ENCODE data around the gene MED19.

DNA sequence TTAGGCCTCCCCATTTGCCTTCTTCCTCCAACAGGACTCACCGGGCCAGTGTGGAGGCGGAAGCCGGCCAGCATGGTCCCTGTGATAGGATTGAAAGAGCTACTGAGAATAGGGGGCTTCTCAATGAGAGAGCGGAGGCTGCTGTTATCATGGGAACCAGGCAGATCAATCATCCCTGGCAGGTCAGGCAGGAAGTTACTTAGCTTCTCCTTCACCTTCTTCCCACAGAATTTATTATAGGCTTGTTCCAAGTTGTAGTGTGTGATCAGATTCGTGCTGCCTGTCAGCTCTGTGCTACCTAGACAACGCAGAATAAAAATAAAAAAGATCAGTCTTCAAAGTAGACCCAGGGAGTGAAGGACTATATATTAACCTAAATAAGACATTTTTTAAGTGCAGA is 7.1 kb downstream of the MED19 start:
- TF ChIP-seq, protein P1, sequence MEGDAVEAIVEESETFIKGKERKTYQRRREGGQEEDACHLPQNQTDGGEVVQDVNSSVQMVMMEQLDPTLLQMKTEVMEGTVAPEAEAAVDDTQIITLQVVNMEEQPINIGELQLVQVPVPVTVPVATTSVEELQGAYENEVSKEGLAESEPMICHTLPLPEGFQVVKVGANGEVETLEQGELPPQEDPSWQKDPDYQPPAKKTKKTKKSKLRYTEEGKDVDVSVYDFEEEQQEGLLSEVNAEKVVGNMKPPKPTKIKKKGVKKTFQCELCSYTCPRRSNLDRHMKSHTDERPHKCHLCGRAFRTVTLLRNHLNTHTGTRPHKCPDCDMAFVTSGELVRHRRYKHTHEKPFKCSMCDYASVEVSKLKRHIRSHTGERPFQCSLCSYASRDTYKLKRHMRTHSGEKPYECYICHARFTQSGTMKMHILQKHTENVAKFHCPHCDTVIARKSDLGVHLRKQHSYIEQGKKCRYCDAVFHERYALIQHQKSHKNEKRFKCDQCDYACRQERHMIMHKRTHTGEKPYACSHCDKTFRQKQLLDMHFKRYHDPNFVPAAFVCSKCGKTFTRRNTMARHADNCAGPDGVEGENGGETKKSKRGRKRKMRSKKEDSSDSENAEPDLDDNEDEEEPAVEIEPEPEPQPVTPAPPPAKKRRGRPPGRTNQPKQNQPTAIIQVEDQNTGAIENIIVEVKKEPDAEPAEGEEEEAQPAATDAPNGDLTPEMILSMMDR (conservative IDR thresholded peaks at IDR 0.05; ENCODE audit: low read length) = no peak
- no peak for TF ChIP-seq EZH2phosphoT487 (IDR thresholded peaks at IDR 0.05; ENCODE audit: borderline replicate concordance)
